ENCODE data around the gene CAMK1D.
"Not testable (repeated sequence)": the region's sequence is repeated elsewhere in the genome, so short reads cannot be mapped to it uniquely, and the experiment has no call there.

The CAMK1D gene

DNA sequence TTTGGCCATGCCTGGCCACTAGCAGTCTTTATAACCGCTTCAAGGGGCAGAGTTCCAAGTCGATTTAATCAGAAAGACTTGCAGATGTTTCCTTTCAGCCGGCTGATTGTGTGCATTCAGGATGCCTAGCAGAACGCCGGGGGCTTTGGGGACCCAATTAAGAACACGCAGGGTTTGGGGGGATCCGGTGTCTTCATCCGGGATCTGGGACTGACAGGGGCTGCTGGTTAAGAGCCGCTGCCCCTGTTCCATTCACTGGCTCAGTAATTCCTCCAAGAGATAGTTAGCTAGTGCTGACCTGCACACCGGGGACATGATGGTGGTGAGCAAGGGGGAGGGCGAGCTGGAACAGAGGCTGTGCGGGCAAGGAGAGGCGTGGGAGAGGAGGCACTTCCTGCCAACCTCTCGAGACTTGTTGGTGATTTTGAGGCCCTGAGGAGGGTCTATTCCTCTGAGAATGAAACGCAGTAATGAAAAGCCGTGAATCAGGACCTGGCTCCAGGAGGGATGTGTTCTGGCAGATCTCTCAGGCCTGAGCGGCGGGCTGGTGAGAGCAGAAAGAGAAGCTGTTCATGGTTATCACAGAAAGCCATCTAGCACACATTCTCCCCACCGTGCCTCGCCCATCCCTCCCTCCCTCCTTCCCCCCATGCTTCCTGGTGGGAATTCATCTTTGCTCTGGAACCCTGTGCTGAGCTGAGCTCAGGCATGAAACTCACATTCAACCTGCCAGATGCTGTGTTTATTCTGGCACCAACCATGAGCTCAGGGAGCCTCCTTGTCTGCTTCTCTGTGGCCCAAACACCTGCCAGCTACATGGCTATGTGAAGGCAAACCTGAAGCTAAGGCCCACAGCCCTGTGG, 500.2 kb downstream of the CAMK1D start:
- Histone ChIP-seq H3K27ac (peak overlapping the region in 4 of 11 experiments; percentile 20 to 65 (median 46); a peak in 7 of 22 replicates), H3K9ac (peak overlapping the region in 4 of 11 experiments; percentile 21 to 59 (median 46); a peak in 9 of 22 replicates), H3K27me3 (no peaks in the 10 kb centered on the region), H3K4me1 (peaks cover 7 to 55% (median 39%) of the 10 kb centered on the region in 10 experiments; a peak in 19 of 20 replicates), H4K20me1 (no peaks in the 10 kb centered on the region), H3K4me3 (peak overlapping the region in 5 of 10 experiments; percentile 1 to 36 (median 9); a peak in 3 of 20 replicates), H3K36me3 (no peaks in the 10 kb centered on the region), H3K9me3 (replicated peaks in 1 of 11) (peaks cover 0 to 6% (median 4%) of the 10 kb centered on the region in 11 experiments; a peak in 7 of 22 replicates), H3K4me2 (peak overlapping the region; percentile 56 to 92 (median 80))
- TF ChIP-seq Cebpa-rat (IDR thresholded peaks at IDR 0.05) = no peak

DNA sequence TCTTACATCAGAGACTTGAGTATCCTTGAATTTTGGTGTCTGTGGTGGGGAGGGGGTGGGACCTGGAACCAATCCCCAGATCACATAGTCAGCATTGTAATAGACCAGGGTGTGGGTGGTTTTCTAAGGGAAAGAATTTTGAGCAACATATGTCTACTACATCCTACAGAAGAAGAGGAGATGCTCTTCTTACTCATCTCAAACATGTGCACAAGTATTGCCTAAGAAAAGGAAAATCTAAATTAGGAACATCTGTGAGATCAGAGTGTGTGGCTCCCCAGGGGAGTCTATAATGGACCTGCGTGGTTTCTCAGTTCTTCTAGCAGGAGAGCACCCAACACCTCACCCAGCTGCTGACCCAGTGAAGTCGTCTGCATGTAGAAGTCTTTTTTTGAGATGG, 503.3 kb downstream of the CAMK1D start:
- Histone ChIP-seq H3K9me3 (replicated peaks in 1 of 11) (peaks cover 0 to 6% (median 4%) of the 10 kb centered on the region in 11 experiments; a peak in 7 of 22 replicates), H3K36me3 (no peaks in the 10 kb centered on the region)

DNA sequence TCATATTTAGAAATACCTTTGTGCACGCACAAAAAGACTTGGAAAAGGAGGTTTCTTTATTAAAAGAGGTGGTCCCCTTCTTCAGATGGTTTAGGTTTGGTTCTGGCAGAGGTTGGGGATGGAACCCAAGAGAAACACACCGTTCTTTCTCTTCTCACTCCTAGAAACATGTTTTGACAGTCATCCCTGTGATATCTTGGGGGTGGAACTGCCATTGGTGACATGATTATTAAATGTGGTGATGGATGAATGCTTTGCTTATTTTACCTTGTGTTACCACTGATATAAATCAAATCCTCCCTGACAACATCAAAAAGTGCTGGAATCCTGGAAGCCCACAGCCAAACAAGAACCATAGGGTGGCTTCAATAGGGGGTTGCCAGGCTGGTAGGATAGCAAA, 505.6 kb downstream of the CAMK1D start:
- Histone ChIP-seq H4K20me1 (no peaks in the 10 kb centered on the region), H3K9me3 (replicated peaks in 1 of 11) (peaks cover 0 to 6% (median 4%) of the 10 kb centered on the region in 11 experiments; a peak in 7 of 22 replicates), H3K4me1 (peaks cover 0 to 21% (median 17%) of the 10 kb centered on the region in 10 experiments; a peak in 15 of 20 replicates), H3K36me3 (no peaks in the 10 kb centered on the region), H3K4me3 (no peak overlapping the region), H3K9ac (no peak overlapping the region), H3K27me3 (no peaks in the 10 kb centered on the region), H3K27ac (no peak overlapping the region), H3K4me2 (no peak overlapping the region)
- no peak for TF ChIP-seq Cebpa-rat (IDR thresholded peaks at IDR 0.05)

More for the DNA sequence above, 503.3 kb downstream of the CAMK1D start:
- Histone ChIP-seq H4K20me1 (no peaks in the 10 kb centered on the region), H3K4me2 (peak overlapping the region in 9 of 11 experiments; percentile 7 to 64 (median 53); a peak in 16 of 22 replicates), H3K27me3 (no peaks in the 10 kb centered on the region), H3K27ac (peak overlapping the region in 3 of 11 experiments; percentile 58 to 62 (median 61); a peak in 5 of 22 replicates), H3K4me3 (no peak overlapping the region), H3K9ac (no peak overlapping the region), H3K4me1 (peaks cover 7 to 43% (median 35%) of the 10 kb centered on the region in 10 experiments; a peak in 19 of 20 replicates)
- no peak for TF ChIP-seq Cebpa-rat (IDR thresholded peaks at IDR 0.05)

DNA sequence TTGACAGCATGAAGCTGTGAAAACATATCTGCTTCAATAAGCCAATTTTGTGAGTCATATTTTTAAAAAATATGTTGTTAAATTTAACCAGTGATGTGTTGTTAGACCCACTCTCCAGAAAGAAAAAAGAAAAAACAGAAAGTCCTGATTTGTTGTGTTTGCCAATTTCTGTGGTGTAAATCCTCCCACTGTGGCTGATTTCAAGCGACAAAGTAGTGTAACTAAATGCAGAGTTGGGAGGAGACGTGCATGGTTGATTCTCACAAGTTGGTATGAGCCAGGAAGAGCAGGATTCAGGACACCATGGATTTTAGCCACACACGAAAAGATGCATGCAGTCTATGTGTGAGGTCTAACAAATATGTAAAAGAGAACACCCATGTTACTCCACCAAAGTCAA, 513.1 kb downstream of the CAMK1D start:
- TF ChIP-seq Cebpa-rat (IDR thresholded peaks at IDR 0.05) = no peak
- Histone ChIP-seq H3K4me2 (peak overlapping the region in 8 of 11 experiments; percentile 14 to 42 (median 31); a peak in 10 of 22 replicates), H3K27ac (no peak overlapping the region), H3K9ac (no peak overlapping the region), H3K27me3 (no peaks in the 10 kb centered on the region), H3K9me3 (replicated peaks in 1 of 11) (no peaks in the 10 kb centered on the region), H3K36me3 (no peaks in the 10 kb centered on the region), H3K4me3 (no peak overlapping the region), H3K4me1 (peaks cover 0 to 24% (median 13%) of the 10 kb centered on the region in 10 experiments; a peak in 14 of 20 replicates), H4K20me1 (no peaks in the 10 kb centered on the region)

DNA sequence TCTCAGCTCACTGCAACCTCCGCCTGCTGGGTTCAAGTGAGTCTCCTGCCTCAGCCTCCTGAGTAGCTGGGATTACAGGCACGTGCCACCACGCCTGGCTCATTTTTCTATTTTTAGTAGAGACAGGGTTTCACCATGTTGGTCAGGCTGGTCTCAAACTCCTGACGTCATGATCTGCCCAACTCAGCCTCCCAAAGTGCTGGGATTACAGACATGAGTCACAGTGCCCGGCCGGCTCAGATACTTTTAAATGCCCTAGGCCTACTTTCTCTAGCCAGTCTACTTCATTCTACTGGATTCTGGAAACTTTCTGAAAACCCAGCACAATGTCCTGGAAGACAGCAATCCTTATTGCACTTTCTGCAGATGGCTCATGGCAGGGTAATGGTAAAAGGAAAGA, 516.2 kb downstream of the CAMK1D start:
- H3K9me3 ChIP-seq (replicated peaks in 1 of 11); H3K27me3 ChIP-seq; H3K4me3 ChIP-seq: not testable (repeated sequence)

DNA sequence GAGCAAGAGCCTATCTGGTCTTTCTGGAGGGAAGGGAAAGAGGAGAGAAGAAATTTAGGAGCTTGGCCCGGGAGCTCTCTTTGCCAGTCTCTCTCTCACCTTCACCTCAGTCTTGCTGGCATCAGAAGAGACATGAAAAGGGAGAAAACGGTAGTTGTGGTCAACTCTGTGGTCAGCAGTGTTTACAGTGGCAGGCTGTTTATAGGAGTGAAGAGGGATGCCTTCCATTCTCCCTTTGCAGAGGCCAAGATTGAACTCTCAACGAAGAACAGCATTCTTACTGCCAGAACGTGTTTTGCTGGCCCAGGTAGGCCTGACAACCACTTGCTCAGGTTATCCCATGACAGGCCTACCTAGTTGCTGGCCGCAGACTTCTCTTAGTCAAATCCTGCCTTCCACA, 518.9 kb downstream of the CAMK1D start:
- no peak for TF ChIP-seq Cebpa-rat (IDR thresholded peaks at IDR 0.05)
- no peaks in the 10 kb centered on the region for H3K27me3 ChIP-seq

More for the DNA sequence above, 516.2 kb downstream of the CAMK1D start:
- not testable (repeated sequence) for H4K20me1 ChIP-seq, H3K36me3 ChIP-seq, H3K27ac ChIP-seq, H3K9ac ChIP-seq
- H3K4me1 ChIP-seq = peaks cover 0 to 29% (median 17%) of the 10 kb centered on the region in 10 experiments; a peak in 15 of 20 replicates
- peak overlapping the region in 4 of 11 experiments; percentile 13 to 38 (median 24); a peak in 5 of 22 replicates for H3K4me2 ChIP-seq

DNA sequence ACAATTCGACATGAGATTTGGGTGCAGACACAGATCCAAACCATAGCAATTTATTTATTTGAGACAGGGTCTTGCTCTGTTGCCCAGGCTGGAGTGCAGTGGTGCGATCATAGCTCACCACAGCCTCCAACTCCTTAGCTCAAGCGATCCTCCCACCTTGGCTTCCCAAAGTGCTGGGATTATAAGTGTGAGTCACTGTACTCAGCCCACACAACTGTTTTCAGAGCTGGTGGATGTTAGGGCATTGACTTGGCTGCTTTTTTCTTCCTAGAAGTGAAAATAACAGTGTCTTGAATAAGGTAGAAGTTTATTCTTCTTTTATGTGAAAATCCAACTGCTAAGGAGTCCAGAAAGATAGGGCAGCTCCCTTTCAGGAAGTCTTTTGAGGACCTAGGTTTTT, 520.1 kb downstream of the CAMK1D start:
- Histone ChIP-seq H3K9ac (no peak overlapping the region), H4K20me1 (no peaks in the 10 kb centered on the region), H3K27ac (no peak overlapping the region), H3K36me3 (no peaks in the 10 kb centered on the region), H3K4me3 (no peak overlapping the region), H3K27me3 (no peaks in the 10 kb centered on the region), H3K4me1 (peaks cover 0 to 19% (median 7%) of the 10 kb centered on the region in 10 experiments; a peak in 12 of 20 replicates), H3K4me2 (no peak overlapping the region), H3K9me3 (replicated peaks in 1 of 11) (no peaks in the 10 kb centered on the region)
- TF ChIP-seq Cebpa-rat (IDR thresholded peaks at IDR 0.05) = no peak

More for the DNA sequence above, 518.9 kb downstream of the CAMK1D start:
- peak overlapping the region in 7 of 11 experiments; percentile 1 to 34 (median 23); a peak in 6 of 22 replicates for H3K4me2 ChIP-seq
- H4K20me1 ChIP-seq = no peaks in the 10 kb centered on the region
- H3K27ac ChIP-seq = no peak overlapping the region
- no peaks in the 10 kb centered on the region for H3K36me3 ChIP-seq
- H3K4me1 ChIP-seq = peaks cover 0 to 19% (median 7%) of the 10 kb centered on the region in 10 experiments; a peak in 12 of 20 replicates
- H3K9ac ChIP-seq = no peak overlapping the region
- no peaks in the 10 kb centered on the region for H3K9me3 ChIP-seq (replicated peaks in 1 of 11)
- H3K4me3 ChIP-seq = no peak overlapping the region

DNA sequence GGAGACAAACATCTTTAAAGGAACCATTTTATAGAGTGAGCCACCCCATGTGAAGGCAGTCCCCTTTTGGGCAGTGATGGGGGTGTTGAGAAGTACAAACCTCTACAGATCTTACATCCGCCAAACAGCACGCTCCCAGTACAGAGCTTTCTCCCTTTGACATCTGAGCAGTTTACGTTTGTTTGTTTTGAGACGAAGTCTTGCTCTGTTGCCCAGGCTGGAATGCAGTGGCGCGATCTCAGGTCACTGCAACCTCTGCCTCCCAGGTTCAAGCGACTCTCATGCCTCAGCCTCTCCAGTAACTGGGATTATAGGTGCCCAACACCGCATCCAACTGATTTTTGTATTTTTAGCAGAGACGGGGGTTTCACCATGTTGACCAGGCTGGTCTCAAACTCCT, 523.2 kb downstream of the CAMK1D start:
- no peak overlapping the region for H3K4me2 ChIP-seq
- no peaks in the 10 kb centered on the region for H3K9me3 ChIP-seq (replicated peaks in 1 of 11)

DNA sequence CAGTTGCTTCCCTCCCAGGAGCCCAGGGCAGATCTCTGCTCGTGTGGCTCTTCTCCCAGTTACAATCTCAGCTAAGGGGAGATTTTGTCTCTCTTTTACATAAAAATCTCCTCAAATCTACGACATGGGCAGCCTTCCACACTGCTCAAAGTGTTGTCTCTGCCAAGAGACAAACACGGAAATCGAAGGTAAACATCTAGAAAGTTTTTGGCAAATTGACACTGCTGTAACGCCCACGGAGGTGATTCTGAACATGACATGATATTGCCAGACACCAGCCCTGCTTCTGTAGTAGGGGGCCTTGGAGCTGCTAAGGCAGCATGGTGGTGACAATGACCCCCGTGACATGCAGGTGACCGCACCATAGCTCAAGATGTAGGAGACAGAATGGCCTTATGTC, 523.8 kb downstream of the CAMK1D start:
- no peak for TF ChIP-seq Cebpa-rat (IDR thresholded peaks at IDR 0.05)
- H3K27ac ChIP-seq = no peak overlapping the region

More for the DNA sequence above, 523.2 kb downstream of the CAMK1D start:
- Histone ChIP-seq H3K4me1 (peaks cover 0 to 9% (median 4%) of the 10 kb centered on the region in 10 experiments; a peak in 9 of 20 replicates), H4K20me1 (no peaks in the 10 kb centered on the region), H3K4me3 (no peak overlapping the region), H3K36me3 (no peaks in the 10 kb centered on the region), H3K27ac (no peak overlapping the region), H3K9ac (no peak overlapping the region), H3K27me3 (no peaks in the 10 kb centered on the region)
- TF ChIP-seq Cebpa-rat (IDR thresholded peaks at IDR 0.05) = no peak

More for the DNA sequence above, 523.8 kb downstream of the CAMK1D start:
- no peak overlapping the region for H3K4me3 ChIP-seq
- no peak overlapping the region for H3K4me2 ChIP-seq
- peaks cover 0 to 8% (median 3%) of the 10 kb centered on the region in 10 experiments; a peak in 9 of 20 replicates for H3K4me1 ChIP-seq
- no peaks in the 10 kb centered on the region for H4K20me1 ChIP-seq
- H3K36me3 ChIP-seq = no peaks in the 10 kb centered on the region
- H3K9me3 ChIP-seq (replicated peaks in 1 of 11) = no peaks in the 10 kb centered on the region
- no peak overlapping the region for H3K9ac ChIP-seq
- H3K27me3 ChIP-seq = no peaks in the 10 kb centered on the region
